Testis (tissue), 2 donors: ENCODE measurements around the gene CCM2L.

Experiments used
- CTCF ChIP-seq, 3 experiments: fragments of 450-650 bp in 2 of 3; fragments of 200-600 bp in 1 of 3; sonication (generic) in 1 of 3; IDR thresholded peaks; one replicate each; pipeline ENCODE4 v1.5.1; 2016 to 2019; ENCODE audit warnings: antibody characterized with exemption in 3 of 3, mild to moderate bottlenecking in 2 of 3, moderate library complexity in 1 of 3
- POLR2A ChIP-seq: fragments of 450-650 bp; IDR thresholded peaks from one replicate; pipeline ENCODE4 v1.6.1; 2017; ENCODE audit warnings: antibody characterized with exemption, mild to moderate bottlenecking, moderate library complexity

- no peak for TF ChIP-seq CTCF (IDR thresholded peaks at IDR 0.05)
- no peak for TF ChIP-seq POLR2A
Observed at GRCh38 chr20:32056708-32057483, 46.7 kb downstream of the CCM2L start.
